ENCODE measurements around the gene GTF3C2.

The GTF3C2 gene

GRCh38 chr2:27281855-27282559 lies 74.6 kb downstream of the GTF3C2 start, which contains the start of gene TRIM54:
Gene TRIM54 (plus strand): TSS chr2:27282429. CDS start chr2:27282732, 303 bp downstream.
- no peak within 1 kb of the TSS for H3K4me3 ChIP-seq (replicated peaks; ENCODE audit: low read depth, low read length)
- TF ChIP-seq CTCF (IDR thresholded peaks at IDR 0.05; ENCODE audit: low read depth, low read length, missing control alignments), result no peak
- DNase-seq (ENCODE audit: extremely low read depth, low read depth), result no peak

- no peak for TF ChIP-seq CTCF (IDR thresholded peaks at IDR 0.05; ENCODE audit: low read depth, low read length, missing control alignments)
- no peak for DNase-seq (ENCODE audit: extremely low read depth, low read depth)
- H3K4me3 ChIP-seq (replicated peaks; ENCODE audit: low read depth, low read length), result no peak overlapping the region
These were observed 75.1 kb downstream of the GTF3C2 start for GRCh38 chr2:27281442-27281841.

GRCh38 chr2:27280826-27281225 lies 75.7 kb downstream of the GTF3C2 start:
- DNase-seq (ENCODE audit: extremely low read depth, low read depth), result no peak
- no peak for TF ChIP-seq CTCF (IDR thresholded peaks at IDR 0.05; ENCODE audit: low read depth, low read length, missing control alignments)
- H3K4me3 ChIP-seq (replicated peaks; ENCODE audit: low read depth, low read length), result no peak overlapping the region

GRCh38 chr2:27278010-27278409 lies 78.6 kb downstream of the GTF3C2 start:
- no peak for DNase-seq (ENCODE audit: extremely low read depth, low read depth)
- no peak for TF ChIP-seq CTCF (IDR thresholded peaks at IDR 0.05; ENCODE audit: low read depth, low read length, missing control alignments)
- H3K4me3 ChIP-seq (replicated peaks; ENCODE audit: low read depth, low read length), result no peak overlapping the region
